ENCODE data around the gene ZMYM4.

Gene ZMYM4

DNA sequence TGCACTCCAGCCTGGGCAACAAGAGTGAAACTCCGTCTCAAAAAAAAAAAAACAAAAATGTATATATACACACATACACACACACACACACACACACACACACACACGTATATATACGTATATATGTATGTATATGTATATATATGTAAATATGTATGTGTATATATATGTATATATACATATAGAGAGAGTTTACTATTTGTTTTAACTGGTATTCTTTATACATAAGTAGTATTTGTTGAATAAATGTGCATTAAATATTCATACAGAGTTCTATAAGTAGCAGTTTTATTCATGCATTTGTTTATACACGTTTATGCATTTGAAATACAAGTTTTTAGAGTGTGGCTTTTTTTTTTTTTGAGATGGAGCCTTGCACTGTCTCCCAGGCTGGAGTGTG is 113.6 kb downstream of the ZMYM4 start:
- DNase-seq (ENCODE audit: low read depth in 1 of 2, low spot score in 1 of 2), result no peak
- H3K27me3 ChIP-seq (ENCODE audit: insufficient read depth, poor library complexity, severe bottlenecking), result no peaks in the 10 kb centered on the region
- H3K4me3 ChIP-seq (replicated peaks; ENCODE audit: insufficient read depth, low read length), result no peak overlapping the region
- no peak overlapping the region for H3K27ac ChIP-seq (replicated peaks)
- TF ChIP-seq POLR2AphosphoS5 (IDR thresholded peaks at IDR 0.05; ENCODE audit: low read depth), result no peak
- TF ChIP-seq, protein P1, sequence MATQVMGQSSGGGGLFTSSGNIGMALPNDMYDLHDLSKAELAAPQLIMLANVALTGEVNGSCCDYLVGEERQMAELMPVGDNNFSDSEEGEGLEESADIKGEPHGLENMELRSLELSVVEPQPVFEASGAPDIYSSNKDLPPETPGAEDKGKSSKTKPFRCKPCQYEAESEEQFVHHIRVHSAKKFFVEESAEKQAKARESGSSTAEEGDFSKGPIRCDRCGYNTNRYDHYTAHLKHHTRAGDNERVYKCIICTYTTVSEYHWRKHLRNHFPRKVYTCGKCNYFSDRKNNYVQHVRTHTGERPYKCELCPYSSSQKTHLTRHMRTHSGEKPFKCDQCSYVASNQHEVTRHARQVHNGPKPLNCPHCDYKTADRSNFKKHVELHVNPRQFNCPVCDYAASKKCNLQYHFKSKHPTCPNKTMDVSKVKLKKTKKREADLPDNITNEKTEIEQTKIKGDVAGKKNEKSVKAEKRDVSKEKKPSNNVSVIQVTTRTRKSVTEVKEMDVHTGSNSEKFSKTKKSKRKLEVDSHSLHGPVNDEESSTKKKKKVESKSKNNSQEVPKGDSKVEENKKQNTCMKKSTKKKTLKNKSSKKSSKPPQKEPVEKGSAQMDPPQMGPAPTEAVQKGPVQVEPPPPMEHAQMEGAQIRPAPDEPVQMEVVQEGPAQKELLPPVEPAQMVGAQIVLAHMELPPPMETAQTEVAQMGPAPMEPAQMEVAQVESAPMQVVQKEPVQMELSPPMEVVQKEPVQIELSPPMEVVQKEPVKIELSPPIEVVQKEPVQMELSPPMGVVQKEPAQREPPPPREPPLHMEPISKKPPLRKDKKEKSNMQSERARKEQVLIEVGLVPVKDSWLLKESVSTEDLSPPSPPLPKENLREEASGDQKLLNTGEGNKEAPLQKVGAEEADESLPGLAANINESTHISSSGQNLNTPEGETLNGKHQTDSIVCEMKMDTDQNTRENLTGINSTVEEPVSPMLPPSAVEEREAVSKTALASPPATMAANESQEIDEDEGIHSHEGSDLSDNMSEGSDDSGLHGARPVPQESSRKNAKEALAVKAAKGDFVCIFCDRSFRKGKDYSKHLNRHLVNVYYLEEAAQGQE (IDR thresholded peaks at IDR 0.05; ENCODE audit: insufficient replicate concordance, low read depth), result no peak
- TF ChIP-seq GABPA (IDR thresholded peaks at IDR 0.05; ENCODE audit: low read depth), result no peak
- TF ChIP-seq, protein P2, sequence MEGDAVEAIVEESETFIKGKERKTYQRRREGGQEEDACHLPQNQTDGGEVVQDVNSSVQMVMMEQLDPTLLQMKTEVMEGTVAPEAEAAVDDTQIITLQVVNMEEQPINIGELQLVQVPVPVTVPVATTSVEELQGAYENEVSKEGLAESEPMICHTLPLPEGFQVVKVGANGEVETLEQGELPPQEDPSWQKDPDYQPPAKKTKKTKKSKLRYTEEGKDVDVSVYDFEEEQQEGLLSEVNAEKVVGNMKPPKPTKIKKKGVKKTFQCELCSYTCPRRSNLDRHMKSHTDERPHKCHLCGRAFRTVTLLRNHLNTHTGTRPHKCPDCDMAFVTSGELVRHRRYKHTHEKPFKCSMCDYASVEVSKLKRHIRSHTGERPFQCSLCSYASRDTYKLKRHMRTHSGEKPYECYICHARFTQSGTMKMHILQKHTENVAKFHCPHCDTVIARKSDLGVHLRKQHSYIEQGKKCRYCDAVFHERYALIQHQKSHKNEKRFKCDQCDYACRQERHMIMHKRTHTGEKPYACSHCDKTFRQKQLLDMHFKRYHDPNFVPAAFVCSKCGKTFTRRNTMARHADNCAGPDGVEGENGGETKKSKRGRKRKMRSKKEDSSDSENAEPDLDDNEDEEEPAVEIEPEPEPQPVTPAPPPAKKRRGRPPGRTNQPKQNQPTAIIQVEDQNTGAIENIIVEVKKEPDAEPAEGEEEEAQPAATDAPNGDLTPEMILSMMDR (IDR thresholded peaks at IDR 0.05; ENCODE audit: insufficient read depth, low read length), result no peak
- no peak for TF ChIP-seq SPI1 (IDR thresholded peaks at IDR 0.05; ENCODE audit: borderline replicate concordance, low read depth)

DNA sequence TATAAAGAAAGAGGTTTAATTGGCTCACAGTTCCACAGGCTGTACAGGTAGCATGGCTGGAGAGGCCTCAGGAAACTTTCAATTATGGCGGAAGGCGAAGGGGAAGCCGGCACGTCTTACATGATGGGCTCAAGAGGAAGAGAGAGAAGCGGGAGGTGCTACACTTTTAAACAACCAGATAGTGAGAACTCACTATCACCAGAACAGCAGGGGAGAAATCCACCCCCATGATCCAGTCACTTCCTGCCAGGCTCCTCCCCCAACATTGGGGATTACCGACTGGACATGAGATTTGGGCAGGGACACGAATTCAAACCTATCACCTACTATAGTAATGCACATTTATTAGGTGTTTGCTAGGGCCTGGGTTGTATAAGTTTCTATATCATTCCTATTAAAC is 117.8 kb downstream of the ZMYM4 start:
- DNase-seq (ENCODE audit: low read depth in 1 of 2, low spot score in 1 of 2), result peak in 1 of 2 experiments; percentile 39
- Histone ChIP-seq H3K27ac (replicated peaks) (peak overlapping the region; percentile 84), H3K27me3 (ENCODE audit: insufficient read depth, poor library complexity, severe bottlenecking) (no peaks in the 10 kb centered on the region), H3K4me3 (replicated peaks; ENCODE audit: insufficient read depth, low read length) (no peak overlapping the region)
- TF ChIP-seq, protein P2 (IDR thresholded peaks at IDR 0.05; ENCODE audit: insufficient read depth, low read length), result no peak
- TF ChIP-seq SPI1 (IDR thresholded peaks at IDR 0.05; ENCODE audit: borderline replicate concordance, low read depth) (no peak), POLR2AphosphoS5 (IDR thresholded peaks at IDR 0.05; ENCODE audit: low read depth) (no peak), GABPA (IDR thresholded peaks at IDR 0.05; ENCODE audit: low read depth) (no peak)
- TF ChIP-seq, protein P1 (IDR thresholded peaks at IDR 0.05; ENCODE audit: insufficient replicate concordance, low read depth), result no peak

DNA sequence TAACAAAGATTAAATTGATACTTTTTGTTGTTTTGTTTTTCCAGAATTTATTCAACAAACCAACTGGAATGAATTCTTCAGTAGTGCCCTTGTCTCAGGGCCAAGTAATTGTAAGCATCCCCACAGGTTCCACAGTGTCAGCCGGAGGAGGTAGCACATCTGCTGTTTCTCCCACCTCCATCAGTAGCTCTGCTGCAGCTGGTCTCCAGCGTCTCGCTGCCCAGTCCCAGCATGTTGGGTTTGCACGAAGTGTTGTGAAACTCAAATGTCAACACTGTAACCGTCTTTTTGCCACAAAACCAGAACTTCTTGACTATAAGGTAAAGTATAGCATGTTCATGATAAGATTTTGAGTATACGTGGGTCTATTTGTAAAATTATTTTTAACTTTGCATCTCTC is 118.5 kb downstream of the ZMYM4 start:
- DNase-seq (ENCODE audit: low read depth in 1 of 2, low spot score in 1 of 2), result peak; percentile 50 to 94
- TF ChIP-seq SPI1 (IDR thresholded peaks at IDR 0.05; ENCODE audit: borderline replicate concordance, low read depth) (no peak), POLR2AphosphoS5 (IDR thresholded peaks at IDR 0.05; ENCODE audit: low read depth) (peak; percentile 95)
- H3K27me3 ChIP-seq (ENCODE audit: insufficient read depth, poor library complexity, severe bottlenecking), result no peaks in the 10 kb centered on the region
- peak overlapping the region; percentile 84 for H3K27ac ChIP-seq (replicated peaks)
- H3K4me3 ChIP-seq (replicated peaks; ENCODE audit: insufficient read depth, low read length), result no peak overlapping the region

DNA sequence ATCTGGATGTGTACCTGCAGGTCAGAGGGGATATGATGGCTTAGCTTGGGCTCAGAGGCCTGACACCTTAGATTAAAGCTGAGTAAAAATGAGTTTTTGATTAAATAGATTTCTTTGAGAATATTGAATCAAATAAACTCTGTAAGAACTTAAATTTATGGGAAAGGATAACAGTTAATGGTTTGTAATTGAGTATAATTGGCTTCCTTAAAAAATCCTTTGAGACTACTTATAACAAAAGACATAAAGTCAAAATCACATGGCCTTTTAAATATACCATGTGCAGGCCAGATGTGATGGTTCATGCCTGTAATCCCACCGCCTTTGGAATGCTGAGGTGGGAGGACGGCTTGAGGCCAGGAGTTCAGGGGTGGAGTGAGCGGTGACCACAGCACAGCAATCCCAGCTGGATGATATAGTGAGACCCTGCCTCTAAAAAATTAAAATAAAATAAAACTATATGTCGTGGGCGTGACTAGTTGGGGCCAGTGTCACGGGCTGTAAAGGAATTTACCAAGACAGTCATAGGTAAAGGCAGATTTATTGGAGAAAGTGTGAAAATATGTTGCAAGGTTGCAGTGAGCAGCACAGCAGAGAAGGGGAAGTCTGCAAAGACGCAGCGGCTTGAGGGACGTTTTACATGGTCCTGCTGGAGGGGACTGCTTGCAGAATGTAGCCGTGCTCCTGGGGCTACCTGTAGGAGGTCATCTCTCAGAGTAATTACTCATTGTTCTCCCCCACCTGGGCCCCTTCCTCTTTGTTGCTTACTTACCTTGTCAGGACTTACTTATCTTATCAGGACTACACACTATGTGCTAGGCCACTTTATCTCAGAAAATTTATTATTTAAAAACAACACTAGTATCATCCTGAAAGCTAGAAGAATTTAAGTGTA is 122.3 kb downstream of the ZMYM4 start:
- Histone ChIP-seq H3K27me3 (ENCODE audit: insufficient read depth, poor library complexity, severe bottlenecking) (no peaks in the 10 kb centered on the region), H3K4me3 (replicated peaks; ENCODE audit: insufficient read depth, low read length) (no peak overlapping the region), H3K27ac (replicated peaks) (peak overlapping the region; percentile 60)
- DNase-seq (ENCODE audit: low read depth in 1 of 2, low spot score in 1 of 2), result peak in 1 of 2 experiments; percentile 73
- no peak for TF ChIP-seq POLR2AphosphoS5 (IDR thresholded peaks at IDR 0.05; ENCODE audit: low read depth)
- no peak for TF ChIP-seq GABPA (IDR thresholded peaks at IDR 0.05; ENCODE audit: low read depth)
- peak; percentile 81 for TF ChIP-seq SPI1 (IDR thresholded peaks at IDR 0.05; ENCODE audit: borderline replicate concordance, low read depth)
